Fibroblast of mammary gland (primary cell): Measurements from ENCODE around the gene RASSF9.

Experiments used
- DNase-seq: peaks from one replicate; pipeline ENCODE4 v3.0.0-alpha.2; 2010; ENCODE audit warnings: low read depth
- H3K4me3 ChIP-seq: 2 replicates; pipeline ENCODE4 v1.5.1; 2011; ENCODE audit warnings: low read depth, mild to moderate bottlenecking, low read length, moderate library complexity; ENCODE audit not compliant: control insufficient read depth
- TF ChIP-seq, protein P1 (sequence below): conservative IDR thresholded peaks from 2 replicates; pipeline ENCODE4 v1.5.1; 2011; ENCODE audit warnings: low read depth, low read length, inconsistent platforms; ENCODE audit not compliant: control insufficient read depth, insufficient read depth

Gene RASSF9

GRCh38 chr12:85759091-85759490 lies 77.1 kb downstream of the RASSF9 start:
- H3K4me3 ChIP-seq: no peak overlapping the region
- TF ChIP-seq, protein P1, sequence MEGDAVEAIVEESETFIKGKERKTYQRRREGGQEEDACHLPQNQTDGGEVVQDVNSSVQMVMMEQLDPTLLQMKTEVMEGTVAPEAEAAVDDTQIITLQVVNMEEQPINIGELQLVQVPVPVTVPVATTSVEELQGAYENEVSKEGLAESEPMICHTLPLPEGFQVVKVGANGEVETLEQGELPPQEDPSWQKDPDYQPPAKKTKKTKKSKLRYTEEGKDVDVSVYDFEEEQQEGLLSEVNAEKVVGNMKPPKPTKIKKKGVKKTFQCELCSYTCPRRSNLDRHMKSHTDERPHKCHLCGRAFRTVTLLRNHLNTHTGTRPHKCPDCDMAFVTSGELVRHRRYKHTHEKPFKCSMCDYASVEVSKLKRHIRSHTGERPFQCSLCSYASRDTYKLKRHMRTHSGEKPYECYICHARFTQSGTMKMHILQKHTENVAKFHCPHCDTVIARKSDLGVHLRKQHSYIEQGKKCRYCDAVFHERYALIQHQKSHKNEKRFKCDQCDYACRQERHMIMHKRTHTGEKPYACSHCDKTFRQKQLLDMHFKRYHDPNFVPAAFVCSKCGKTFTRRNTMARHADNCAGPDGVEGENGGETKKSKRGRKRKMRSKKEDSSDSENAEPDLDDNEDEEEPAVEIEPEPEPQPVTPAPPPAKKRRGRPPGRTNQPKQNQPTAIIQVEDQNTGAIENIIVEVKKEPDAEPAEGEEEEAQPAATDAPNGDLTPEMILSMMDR: no peak
- no peak for DNase-seq

GRCh38 chr12:85755760-85756159 lies 80.4 kb downstream of the RASSF9 start:
- H3K4me3 ChIP-seq: no peak overlapping the region
- TF ChIP-seq, protein P1: peak; percentile 3
- peak; percentile 17 for DNase-seq
